A549 (cell line): ENCODE results near the gene SBF2. TPM values are rescaled to one million over a fixed set of nuclear protein-coding genes. Genes with fewer than 3 reads are reported as not detected.

Source experiments
- ATOH8 ChIP-seq: fragments of 250-450 bp; sonication (Bioruptor Pico); IDR thresholded peaks from 2 replicates; pipeline ENCODE4 v1.5.0; 2020; ENCODE audit warnings: low read depth, mild to moderate bottlenecking, moderate library complexity
- BHLHE40 ChIP-seq: IDR thresholded peaks from 2 replicates; pipeline ENCODE4 v1.6.1; 2012; ENCODE audit warnings: low read depth, low read length, inconsistent platforms
- CBX2 ChIP-seq: fragments of 200-600 bp; sonication (generic); IDR thresholded peaks from 2 replicates; pipeline ENCODE4 v1.6.1; 2016; ENCODE audit warnings: low read depth, mild to moderate bottlenecking, borderline replicate concordance
- CEBPB ChIP-seq, 2 experiments: fragments of >200 bp in 1 of 2; sonication (Bioruptor Twin) in 1 of 2; formaldehyde crosslinking in 1 of 2; IDR thresholded peaks; 2 replicates each; pipeline ENCODE4 v1.6.1; 2012 to 2016
- CHD2 ChIP-seq: fragments of 150-350 bp; IDR thresholded peaks from 2 replicates; pipeline ENCODE4 v1.6.1; 2014; ENCODE audit warnings: low read length; ENCODE audit not compliant: partially characterized antibody
- CHD4 ChIP-seq: fragments of 200-600 bp; sonication (generic); IDR thresholded peaks from 2 replicates; pipeline ENCODE4 v1.6.1; 2016; ENCODE audit warnings: antibody characterized with exemption, mild to moderate bottlenecking, borderline replicate concordance
- FOXS1 ChIP-seq: fragments of 250-450 bp; sonication (Bioruptor Pico); IDR thresholded peaks from 2 replicates; pipeline ENCODE4 v1.5.0; 2020; ENCODE audit warnings: mild to moderate bottlenecking, moderate library complexity
- HES2 ChIP-seq: fragments of >200 bp; sonication (Bioruptor Twin); formaldehyde crosslinking; IDR thresholded peaks from 2 replicates; pipeline ENCODE4 v1.6.1; 2016
- HOXA7 ChIP-seq: fragments of 250-450 bp; sonication (Bioruptor Pico); IDR thresholded peaks from 2 replicates; pipeline ENCODE4 v1.5.0; 2020; ENCODE audit warnings: mild to moderate bottlenecking, moderate library complexity
- HOXB5 ChIP-seq: fragments of 250-450 bp; sonication (Bioruptor Pico); IDR thresholded peaks from 2 replicates; pipeline ENCODE4 v1.5.0; 2020; ENCODE audit warnings: mild to moderate bottlenecking, moderate library complexity
- JUN ChIP-seq, 2 experiments: fragments of >200 bp; sonication (Bioruptor Twin); formaldehyde crosslinking; IDR thresholded peaks; 2 replicates in 1 of 2; 3 replicates in 1 of 2; pipeline ENCODE4 v1.6.1; 2016 to 2017
- JUNB ChIP-seq: fragments of >200 bp; sonication (Bioruptor Twin); formaldehyde crosslinking; IDR thresholded peaks from 2 replicates; pipeline ENCODE4 v1.6.1; 2016
- KDM1A ChIP-seq: fragments of 200-600 bp; sonication (generic); IDR thresholded peaks from 2 replicates; pipeline ENCODE4 v1.6.1; 2016; ENCODE audit warnings: low read depth, mild to moderate bottlenecking
- MAX ChIP-seq: IDR thresholded peaks from 2 replicates; pipeline ENCODE4 v1.6.1; 2012
- MAZ ChIP-seq: fragments of 150-350 bp; IDR thresholded peaks from 2 replicates; pipeline ENCODE4 v1.6.1; 2014; ENCODE audit warnings: antibody characterized with exemption, low read depth, low read length, borderline replicate concordance
- MYC ChIP-seq: IDR thresholded peaks from 2 replicates; pipeline ENCODE4 v1.6.1; 2012; ENCODE audit warnings: mild to moderate bottlenecking, inconsistent platforms, low read length, improper control_type of control experiment, borderline replicate concordance
- NR3C1 ChIP-seq: fragments of >200 bp; sonication (Bioruptor Twin); formaldehyde crosslinking; IDR thresholded peaks from 3 replicates; pipeline ENCODE4 v1.6.1; 2017
- PBX3 ChIP-seq: IDR thresholded peaks from 2 replicates; pipeline ENCODE4 v1.6.1; 2012
- PHF8 ChIP-seq: fragments of 200-600 bp; sonication (generic); IDR thresholded peaks from 2 replicates; pipeline ENCODE4 v1.6.1; 2016; ENCODE audit warnings: low read depth, mild to moderate bottlenecking, antibody characterized with exemption, moderate library complexity, borderline replicate concordance
- POLR2A ChIP-seq: IDR thresholded peaks from 2 replicates; pipeline ENCODE4 v1.6.1; 2012; ENCODE audit warnings: mild to moderate bottlenecking, low read length
- RAD21 ChIP-seq, 2 experiments: fragments of >200 bp in 1 of 2; sonication (Bioruptor Twin) in 1 of 2; formaldehyde crosslinking in 1 of 2; IDR thresholded peaks in 1 of 2; conservative IDR thresholded peaks in 1 of 2; 2 replicates in 1 of 2; 3 replicates in 1 of 2; pipeline ENCODE4 v1.6.1; 2012 to 2018; ENCODE audit warnings: inconsistent platforms in 1 of 2
- RNF2 ChIP-seq: fragments of 200-600 bp; sonication (generic); IDR thresholded peaks from 2 replicates; pipeline ENCODE4 v1.6.1; 2016; ENCODE audit warnings: low read depth, mild to moderate bottlenecking, antibody characterized with exemption, moderate library complexity, borderline replicate concordance
- SMC3 ChIP-seq: fragments of >200 bp; sonication (Bioruptor Twin); formaldehyde crosslinking; IDR thresholded peaks from 3 replicates; pipeline ENCODE4 v1.6.1; 2018; ENCODE audit warnings: inconsistent platforms
- USF2 ChIP-seq: fragments of 450-650 bp; IDR thresholded peaks from 2 replicates; pipeline ENCODE4 v1.6.1; 2014; ENCODE audit warnings: antibody characterized with exemption
- ZFP36 ChIP-seq: fragments of 450-650 bp; IDR thresholded peaks from 2 replicates; pipeline ENCODE4 v1.6.1; 2014; ENCODE audit warnings: borderline replicate concordance; ENCODE audit not compliant: partially characterized antibody
- ZNF302 ChIP-seq: fragments of 250-450 bp; sonication (Bioruptor Pico); IDR thresholded peaks from 2 replicates; pipeline ENCODE4 v1.9.0; 2021; ENCODE audit warnings: inconsistent platforms, mild to moderate bottlenecking, moderate library complexity
- ZSCAN20 ChIP-seq: fragments of 250-450 bp; sonication (Bioruptor Pico); IDR thresholded peaks from 2 replicates; pipeline ENCODE4 v1.8.0; 2022; ENCODE audit warnings: mild to moderate bottlenecking, moderate library complexity
- polyA plus RNA-seq, 4 experiments: library from polyadenylated mRNA; depleted of rRNA in 3 of 4; stranded (reverse); fragments of >200 nt; fragmentation: RNase III in 1 of 4; extraction: RNeasy Plus Mini Kit Qiagen cat#74134 plus additional on column Dnase treatment in 1 of 4; gene quantifications; 2 replicates in 3 of 4; 3 replicates in 1 of 4; pipeline ENCODE4 v1.2.3, GENCODE V29; 2011 to 2017

The SBF2 gene
- polyA plus RNA-seq, 2 of the 4 experiments (the other 2 are of a cell fraction) = 11.1 to 49.6 TPM

GRCh38 chr11:9759519-9760192 lies 534.4 kb downstream of the SBF2 start (continued):
- TF ChIP-seq FOXS1 (CRISPR knock-in tag) = no peak
- no peak for TF ChIP-seq ZSCAN20 (CRISPR knock-in tag)
- TF ChIP-seq USF2 = peak; percentile 64
- no peak for TF ChIP-seq KDM1A
- TF ChIP-seq ZNF302 = no peak
- TF ChIP-seq JUN (IDR thresholded peaks at IDR 0.05) = peak; percentile 91 to 96
- TF ChIP-seq CEBPB (IDR thresholded peaks at IDR 0.05) = peak in 1 of 2 experiments; percentile 49; a peak in 1 of 4 replicates
- no peak for TF ChIP-seq ZFP36
- TF ChIP-seq HOXB5 = no peak
- TF ChIP-seq HES2 = no peak
- no peak for TF ChIP-seq PHF8
- TF ChIP-seq MAX = peak; percentile 100
- no peak for TF ChIP-seq NR3C1
- 0 out of 2 replicates have a peak, but pooled peaks have one; percentile 44 for TF ChIP-seq MAZ
- no peak for TF ChIP-seq CHD2
- peak; percentile 47; the same call in 2 of the 3 replicates for TF ChIP-seq SMC3
- no peak for TF ChIP-seq HOXA7 (CRISPR knock-in tag)
- TF ChIP-seq PBX3 = peak; percentile 87
- TF ChIP-seq ATOH8 (CRISPR knock-in tag) = peak; percentile 88; the same call in 1 of the 2 replicates
- no peak for TF ChIP-seq CHD4
- no peak for TF ChIP-seq CBX2
- peak; percentile 18 to 50 for TF ChIP-seq RAD21 (conservative IDR thresholded peaks at IDR 0.05 in 1 of 2, IDR thresholded peaks at IDR 0.05 in 1 of 2)
- peak; percentile 99 for TF ChIP-seq MYC
- peak; percentile 98 for TF ChIP-seq JUNB
- no peak for TF ChIP-seq RNF2
- peak; percentile 96 for TF ChIP-seq BHLHE40
- TF ChIP-seq POLR2A = 0 out of 2 replicates have a peak, but pooled peaks have one; percentile 12
